HG03280 (cell line): ENCODE data around the gene IER3.
"Not testable (repeated sequence)": the region's sequence is repeated elsewhere in the genome, so short reads cannot be mapped to it uniquely, and the experiment has no call there.

Source experiments
- ATAC-seq: cut with Tn5 transposase; IDR thresholded peaks from one replicate; pipeline ENCODE4 v1.9.1; 2021; ENCODE audit warnings: mild to moderate bottlenecking, moderate library complexity; ENCODE audit not compliant: unreplicated experiment

The IER3 gene

DNA sequence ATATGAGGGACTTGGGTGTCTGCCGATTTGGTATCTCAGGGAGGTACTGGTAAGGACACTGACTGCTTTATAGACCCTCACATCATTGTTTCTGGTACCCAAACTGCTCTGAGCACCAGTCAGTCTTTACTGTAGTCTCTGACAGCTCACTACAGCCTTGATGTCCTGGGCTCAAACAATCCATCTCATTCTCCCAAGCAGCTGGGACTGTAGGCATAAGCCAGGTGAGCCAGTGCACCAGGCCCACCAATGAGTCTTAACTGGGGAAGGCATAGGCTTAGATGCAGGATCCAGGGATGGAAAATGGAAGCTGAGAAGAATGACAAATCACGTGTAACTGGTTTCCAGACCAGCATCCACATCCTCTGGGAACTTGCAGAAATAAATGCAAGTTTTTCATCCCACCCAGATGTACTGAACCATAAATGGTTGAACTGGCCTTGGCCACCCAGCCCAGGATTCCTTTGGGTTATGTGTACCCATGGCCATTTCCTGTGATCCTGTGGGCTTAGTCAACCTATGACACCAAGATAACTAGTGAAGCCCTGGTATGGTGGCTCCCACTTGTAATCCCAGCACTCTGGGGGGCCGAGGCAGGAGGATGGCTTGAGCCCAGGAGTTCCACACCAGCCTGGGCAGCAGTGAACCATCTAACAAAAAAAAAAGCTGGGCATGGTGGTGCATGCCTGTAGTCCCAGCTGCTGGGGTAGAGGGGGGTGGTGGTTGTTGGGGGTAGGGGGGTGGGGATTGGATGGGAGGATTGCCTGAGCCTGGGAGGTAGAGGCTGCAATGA is 18.4 kb downstream of the IER3 start:
- no peak for ATAC-seq

- ATAC-seq: no peak
Observed at GRCh38 chr6:30724906-30725667, 19.3 kb downstream of the IER3 start.

- not testable (repeated sequence) for ATAC-seq
Observed at GRCh38 chr6:30723843-30724741, 20.3 kb downstream of the IER3 start.

GRCh38 chr6:30723159-30723842 is 21.0 kb downstream of the IER3 start:
- ATAC-seq: not testable (repeated sequence)

GRCh38 chr6:30722280-30723112 is 21.9 kb downstream of the IER3 start:
- ATAC-seq: no peak

GRCh38 chr6:30722025-30722279 is 22.4 kb downstream of the IER3 start:
- ATAC-seq: not testable (repeated sequence)

GRCh38 chr6:30721198-30722024 is 22.9 kb downstream of the IER3 start:
- ATAC-seq: peak; percentile 33

DNA sequence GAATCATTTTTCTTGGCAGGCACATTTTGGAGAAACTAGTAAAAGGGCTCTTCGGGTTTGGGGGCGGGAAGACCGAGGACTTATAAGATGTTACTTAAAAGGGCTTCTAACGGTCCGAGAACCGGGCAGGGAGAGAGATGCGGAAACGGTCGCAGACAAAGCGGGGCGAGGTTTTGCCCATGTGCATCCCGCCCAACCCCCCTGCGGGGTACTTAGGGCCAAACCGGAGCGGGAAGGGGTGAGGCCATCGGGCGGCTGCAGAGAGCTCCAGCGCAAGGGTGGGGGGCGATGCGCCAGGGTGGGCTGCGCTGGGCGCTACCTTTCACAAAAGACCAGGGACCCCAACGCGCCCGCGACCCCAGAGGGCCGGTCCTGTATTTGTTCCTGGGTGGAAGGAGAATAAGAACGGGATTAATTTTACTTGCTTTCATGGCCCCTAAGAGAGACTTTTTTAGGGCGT is 23.6 kb downstream of the IER3 start:
- ATAC-seq: no peak

GRCh38 chr6:30719791-30720737 is 24.3 kb downstream of the IER3 start, which contains the start of gene TUBB:
Gene TUBB, plus strand, starts transcription at chr6:30720352. Its CDS starts 155 bp downstream, at chr6:30720507.
- peak; percentile 40 for ATAC-seq

- ATAC-seq: no peak
Observed at GRCh38 chr6:30719356-30719755, 25.0 kb downstream of the IER3 start.

GRCh38 chr6:30717845-30718720 is 26.3 kb downstream of the IER3 start:
- not testable (repeated sequence) for ATAC-seq

GRCh38 chr6:30717129-30717844 is 27.1 kb downstream of the IER3 start, which contains the start of gene MDC1:
Gene MDC1, minus strand, starts transcription at chr6:30717281. Its CDS starts 2,106 bp downstream, at chr6:30715175.
- peak; percentile 73 for ATAC-seq

GRCh38 chr6:30716879-30717128 is 27.5 kb downstream of the IER3 start:
- no peak for ATAC-seq

DNA sequence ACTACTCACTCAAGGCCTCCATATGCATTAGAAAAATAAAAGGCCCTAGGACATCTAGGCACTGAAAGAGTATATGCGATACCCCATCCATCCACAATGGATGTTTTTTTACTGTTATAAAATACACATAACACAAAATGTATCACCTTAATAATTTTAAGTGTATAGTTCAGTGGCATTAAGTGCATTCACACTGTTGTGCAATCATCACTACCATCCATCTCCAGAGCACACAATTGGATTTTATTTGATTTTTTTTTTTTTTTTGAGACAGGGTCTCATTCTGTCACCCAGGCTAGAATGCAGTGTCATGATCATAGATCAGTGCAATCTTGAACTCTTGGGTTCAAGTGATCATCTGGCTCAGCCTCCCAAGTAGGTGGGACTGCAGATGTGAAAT is 30.1 kb downstream of the IER3 start:
- no peak for ATAC-seq

DNA sequence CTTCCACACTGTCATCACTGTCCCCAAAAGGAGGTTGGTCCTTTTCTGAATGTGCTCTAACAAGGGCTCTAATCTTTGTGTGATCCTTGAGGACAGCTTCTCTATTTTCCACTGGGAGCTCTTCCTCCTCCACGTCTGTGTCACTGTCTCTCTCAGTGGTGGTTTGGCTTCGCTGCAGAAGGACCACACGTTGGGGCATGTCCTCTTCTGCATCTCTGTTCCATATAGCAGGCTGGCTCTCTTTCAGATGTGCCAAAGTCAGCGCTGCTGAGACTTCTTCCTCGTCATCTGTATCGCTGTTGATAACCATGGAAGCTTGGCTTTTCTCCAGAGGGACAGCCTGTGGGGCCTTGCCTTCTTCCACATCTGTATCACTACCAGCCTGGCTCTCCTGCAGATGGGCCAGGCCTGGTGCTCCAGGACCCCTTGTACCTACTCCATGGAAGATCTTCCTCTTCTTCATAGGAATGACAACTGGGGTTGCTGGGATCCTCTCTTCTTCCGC is 31.9 kb downstream of the IER3 start:
- no peak for ATAC-seq

- ATAC-seq: no peak
Observed at GRCh38 chr6:30711758-30712380, 32.5 kb downstream of the IER3 start.
